ENCODE data around the gene KLK8. TPM values are rescaled to one million over a fixed set of nuclear protein-coding genes. Genes with fewer than 3 reads are reported as not detected.

Gene KLK8
- total RNA-seq, 1 donor from 2014 or later: not detected

GRCh38 chr19:51029718-51030117 is 28.3 kb upstream of the KLK8 start:
- Mint-ChIP-seq H3K27ac (ENCODE audit: unreplicated experiment) (no peak overlapping the region), H3K4me3 (no peak overlapping the region), H3K27me3 (ENCODE audit: low read depth) (peaks cover 31% of the 10 kb centered on the region), H3K36me3 (ENCODE audit: low read depth) (no peaks in the 10 kb centered on the region), H3K4me1 (no peaks in the 10 kb centered on the region), H3K9me3 (peaks cover 5% of the 10 kb centered on the region)
- no peak for DNase-seq (ENCODE audit: low read depth, low spot score)
- TF ChIP-seq CTCF (conservative IDR thresholded peaks at IDR 0.05): no peak

GRCh38 chr19:51027873-51028272 is 26.5 kb upstream of the KLK8 start:
- no peak for TF ChIP-seq CTCF (conservative IDR thresholded peaks at IDR 0.05)
- no peak for DNase-seq (ENCODE audit: low read depth, low spot score)
- Mint-ChIP-seq H3K27me3 (ENCODE audit: low read depth) (peaks cover 37% of the 10 kb centered on the region), H3K9me3 (peaks cover 5% of the 10 kb centered on the region), H3K27ac (ENCODE audit: unreplicated experiment) (no peak overlapping the region), H3K4me3 (no peak overlapping the region), H3K4me1 (no peaks in the 10 kb centered on the region), H3K36me3 (ENCODE audit: low read depth) (no peaks in the 10 kb centered on the region)

DNA sequence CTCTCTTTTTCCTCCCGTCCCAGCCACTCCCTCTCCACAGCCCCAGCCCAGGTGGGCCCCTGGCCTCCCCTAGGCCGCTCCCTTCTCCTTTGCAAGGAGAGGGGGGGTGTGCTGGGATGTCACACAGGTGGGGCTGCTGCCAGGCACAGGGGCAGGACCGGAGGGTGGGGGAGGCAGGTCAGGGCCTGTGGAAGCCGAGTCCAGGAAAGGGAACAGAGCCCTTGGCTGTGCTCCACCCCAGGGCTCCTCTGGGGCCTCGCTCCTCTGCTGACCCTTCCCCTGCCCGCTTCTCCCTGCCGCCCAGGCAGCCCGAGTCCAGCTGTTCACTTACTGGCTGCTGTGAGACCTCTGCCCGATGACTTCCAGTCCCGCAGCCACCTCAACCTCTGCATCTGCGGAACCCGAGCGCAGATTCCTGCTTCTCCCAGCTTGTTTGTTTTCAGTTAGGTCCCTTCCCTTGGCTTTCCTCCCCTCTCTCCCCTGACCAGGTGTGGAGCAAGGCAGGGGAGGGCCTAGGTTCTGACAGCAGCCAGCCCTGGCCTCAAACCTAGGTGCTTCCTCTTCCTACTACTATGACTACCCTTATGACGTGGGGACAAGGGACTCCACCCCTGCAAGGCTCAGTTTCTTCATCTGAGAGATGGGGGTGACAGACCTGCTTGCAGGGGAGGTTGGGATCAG is 25.9 kb upstream of the KLK8 start:
- Mint-ChIP-seq H3K4me1 (no peaks in the 10 kb centered on the region), H3K9me3 (peaks cover 5% of the 10 kb centered on the region), H3K27ac (ENCODE audit: unreplicated experiment) (no peak overlapping the region), H3K27me3 (ENCODE audit: low read depth) (peaks cover 44% of the 10 kb centered on the region), H3K4me3 (no peak overlapping the region), H3K36me3 (ENCODE audit: low read depth) (no peaks in the 10 kb centered on the region)
- DNase-seq (ENCODE audit: low read depth, low spot score): no peak
- TF ChIP-seq CTCF (conservative IDR thresholded peaks at IDR 0.05): no peak

DNA sequence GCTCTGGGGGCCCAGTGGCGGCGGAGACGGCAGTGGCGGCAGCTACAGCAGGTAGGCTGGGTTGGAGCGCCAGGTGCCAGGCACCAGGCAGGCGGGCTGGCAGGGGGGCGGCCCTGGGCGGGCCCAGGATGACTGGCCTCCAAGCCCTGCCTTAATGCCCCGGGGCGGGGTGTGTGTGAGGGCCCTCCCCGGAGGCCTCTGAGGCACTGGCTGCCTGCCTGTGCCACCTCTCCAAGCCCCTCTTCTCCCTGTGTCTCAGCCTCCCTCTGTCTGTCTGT is 25.1 kb upstream of the KLK8 start, which contains the start of gene KLK11:
Gene KLK11 (minus strand): TSS at position 63 of the 278 bp plus-strand sequence. CDS start 985 bp downstream, outside the sequence.
- Mint-ChIP-seq H3K4me3 (no peak within 1 kb of the TSS), H3K27ac (ENCODE audit: unreplicated experiment) (no peak within 1 kb of the TSS), H3K9me3 (peaks cover 5% of the 10 kb centered on the region), H3K27me3 (ENCODE audit: low read depth) (peaks cover 49% of the 10 kb centered on the region), H3K4me1 (no peaks in the 10 kb centered on the region), H3K36me3 (ENCODE audit: low read depth) (no peaks in the 10 kb centered on the region)
- no peak for TF ChIP-seq CTCF (conservative IDR thresholded peaks at IDR 0.05)
- DNase-seq (ENCODE audit: low read depth, low spot score): no peak

GRCh38 chr19:51025809-51026553 is 24.6 kb upstream of the KLK8 start:
- no peak overlapping the region for H3K27ac Mint-ChIP-seq (ENCODE audit: unreplicated experiment)
- no peaks in the 10 kb centered on the region for H3K36me3 Mint-ChIP-seq (ENCODE audit: low read depth)
- no peak for DNase-seq (ENCODE audit: low read depth, low spot score)
- TF ChIP-seq CTCF (conservative IDR thresholded peaks at IDR 0.05): no peak
- H3K9me3 Mint-ChIP-seq: peaks cover under 1% of the 10 kb centered on the region
- H3K4me3 Mint-ChIP-seq: no peak overlapping the region
- peaks cover 51% of the 10 kb centered on the region for H3K27me3 Mint-ChIP-seq (ENCODE audit: low read depth)
- H3K4me1 Mint-ChIP-seq: no peaks in the 10 kb centered on the region
